SK-N-SH treated with all-trans-retinoic acid at 6 μM for 48 hours (cell line): ENCODE data around the gene PAFAH1B2.

Experiments used
- ATAC-seq: fragments of 200-7000 bp; cut with Tn5 transposase; 3 replicates; pipeline ENCODE4 v1.9.1; 2020; ENCODE audit warnings: mild to moderate bottlenecking, moderate library complexity
- ARNTL ChIP-seq: fragments of 450-650 bp; formaldehyde crosslinking; IDR thresholded peaks from 2 replicates; pipeline ENCODE4 v1.5.0; 2020; ENCODE audit warnings: low read depth, mild to moderate bottlenecking, moderate library complexity, borderline replicate concordance
- BACH2 ChIP-seq: fragments of 250-450 bp; sonication (Bioruptor Pico); IDR thresholded peaks from 2 replicates; pipeline ENCODE4 v1.9.0; 2021; ENCODE audit warnings: mild to moderate bottlenecking, borderline replicate concordance
- ESRRG ChIP-seq: fragments of 250-450 bp; sonication (Bioruptor Pico); IDR thresholded peaks from 2 replicates; pipeline ENCODE4 v1.6.1; 2021; ENCODE audit warnings: mild to moderate bottlenecking
- GLIS3 ChIP-seq: fragments of 250-450 bp; sonication (Bioruptor Pico); IDR thresholded peaks from 2 replicates; pipeline ENCODE4 v1.5.0; 2020; ENCODE audit warnings: mild to moderate bottlenecking, moderate library complexity
- ISL1 ChIP-seq: fragments of 250-450 bp; sonication (Bioruptor Pico); IDR thresholded peaks from 2 replicates; pipeline ENCODE4 v2.1.2; 2022; ENCODE audit warnings: mild to moderate bottlenecking, moderate library complexity
- OSR1 ChIP-seq: fragments of 250-450 bp; sonication (Bioruptor Pico); IDR thresholded peaks from 2 replicates; pipeline ENCODE4 v1.8.0; 2022; ENCODE audit warnings: moderate library complexity, mild to moderate bottlenecking, inconsistent platforms
- PPARA ChIP-seq: fragments of 250-450 bp; sonication (Bioruptor Pico); IDR thresholded peaks from 2 replicates; pipeline ENCODE4 v1.5.0; 2020; ENCODE audit warnings: mild to moderate bottlenecking, borderline replicate concordance
- RARB ChIP-seq: fragments of 250-450 bp; sonication (Bioruptor Pico); IDR thresholded peaks from 2 replicates; pipeline ENCODE4 v1.8.0; 2021; ENCODE audit warnings: mild to moderate bottlenecking, moderate library complexity
- SNAI2 ChIP-seq: fragments of 250-450 bp; sonication (Bioruptor Pico); IDR thresholded peaks from 2 replicates; pipeline ENCODE4 v1.5.0; 2020; ENCODE audit warnings: mild to moderate bottlenecking, moderate library complexity
- TCF4 ChIP-seq: fragments of 250-450 bp; sonication (Bioruptor Pico); IDR thresholded peaks from 2 replicates; pipeline ENCODE4 v1.8.0; 2021; ENCODE audit warnings: mild to moderate bottlenecking, moderate library complexity, borderline replicate concordance
- TOX ChIP-seq: fragments of 250-450 bp; sonication (Bioruptor Pico); IDR thresholded peaks from 2 replicates; pipeline ENCODE4 v1.8.0; 2021; ENCODE audit warnings: mild to moderate bottlenecking, moderate library complexity, borderline replicate concordance
- ZC3H10 ChIP-seq: fragments of 250-450 bp; sonication (Bioruptor Pico); IDR thresholded peaks from 2 replicates; pipeline ENCODE4 v1.5.1; 2021; ENCODE audit warnings: mild to moderate bottlenecking, moderate library complexity
- ZFP3 ChIP-seq: fragments of 250-450 bp; sonication (Bioruptor Pico); IDR thresholded peaks from 2 replicates; pipeline ENCODE4 v1.5.0; 2020; ENCODE audit warnings: mild to moderate bottlenecking, moderate library complexity
- ZFP30 ChIP-seq: fragments of 450-650 bp; formaldehyde crosslinking; IDR thresholded peaks from 2 replicates; pipeline ENCODE4 v1.5.0; 2022; ENCODE audit warnings: mild to moderate bottlenecking, moderate library complexity
- ZNF565 ChIP-seq: fragments of 450-650 bp; formaldehyde crosslinking; conservative IDR thresholded peaks from 2 replicates; pipeline ENCODE4 v1.5.0; 2020; ENCODE audit warnings: low read depth, mild to moderate bottlenecking, moderate library complexity
- ZNF70 ChIP-seq: fragments of 450-650 bp; formaldehyde crosslinking; IDR thresholded peaks from 2 replicates; pipeline ENCODE4 v1.5.0; 2020; ENCODE audit warnings: mild to moderate bottlenecking, moderate library complexity
- ZNF8 ChIP-seq: fragments of 450-650 bp; formaldehyde crosslinking; IDR thresholded peaks from 2 replicates; pipeline ENCODE4 v1.5.0; 2020; ENCODE audit warnings: mild to moderate bottlenecking, moderate library complexity
- TF ChIP-seq, protein P1 (sequence below): fragments of 250-450 bp; sonication (Bioruptor Pico); IDR thresholded peaks from 2 replicates; pipeline ENCODE4 v1.5.1; 2021; ENCODE audit warnings: mild to moderate bottlenecking, moderate library complexity
- TF ChIP-seq, protein P2 (sequence below): fragments of 250-450 bp; sonication (Bioruptor Pico); IDR thresholded peaks from 2 replicates; pipeline ENCODE4 v1.5.0; 2020; ENCODE audit warnings: mild to moderate bottlenecking, moderate library complexity
- TF ChIP-seq, protein P3 (sequence below): fragments of 250-450 bp; sonication (Bioruptor Pico); IDR thresholded peaks from 2 replicates; pipeline ENCODE4 v1.8.0; 2021; ENCODE audit warnings: low read depth, mild to moderate bottlenecking, moderate library complexity, borderline replicate concordance
- TF ChIP-seq, protein P4 (sequence below): fragments of 250-450 bp; sonication (Bioruptor Pico); IDR thresholded peaks from 2 replicates; pipeline ENCODE4 v1.8.0; 2020; ENCODE audit warnings: mild to moderate bottlenecking, moderate library complexity, borderline replicate concordance
- TF ChIP-seq, protein P5 (sequence below): fragments of 250-450 bp; sonication (Bioruptor Pico); IDR thresholded peaks from 2 replicates; pipeline ENCODE4 v1.5.1; 2020; ENCODE audit warnings: low read depth, mild to moderate bottlenecking, moderate library complexity

Gene PAFAH1B2

DNA sequence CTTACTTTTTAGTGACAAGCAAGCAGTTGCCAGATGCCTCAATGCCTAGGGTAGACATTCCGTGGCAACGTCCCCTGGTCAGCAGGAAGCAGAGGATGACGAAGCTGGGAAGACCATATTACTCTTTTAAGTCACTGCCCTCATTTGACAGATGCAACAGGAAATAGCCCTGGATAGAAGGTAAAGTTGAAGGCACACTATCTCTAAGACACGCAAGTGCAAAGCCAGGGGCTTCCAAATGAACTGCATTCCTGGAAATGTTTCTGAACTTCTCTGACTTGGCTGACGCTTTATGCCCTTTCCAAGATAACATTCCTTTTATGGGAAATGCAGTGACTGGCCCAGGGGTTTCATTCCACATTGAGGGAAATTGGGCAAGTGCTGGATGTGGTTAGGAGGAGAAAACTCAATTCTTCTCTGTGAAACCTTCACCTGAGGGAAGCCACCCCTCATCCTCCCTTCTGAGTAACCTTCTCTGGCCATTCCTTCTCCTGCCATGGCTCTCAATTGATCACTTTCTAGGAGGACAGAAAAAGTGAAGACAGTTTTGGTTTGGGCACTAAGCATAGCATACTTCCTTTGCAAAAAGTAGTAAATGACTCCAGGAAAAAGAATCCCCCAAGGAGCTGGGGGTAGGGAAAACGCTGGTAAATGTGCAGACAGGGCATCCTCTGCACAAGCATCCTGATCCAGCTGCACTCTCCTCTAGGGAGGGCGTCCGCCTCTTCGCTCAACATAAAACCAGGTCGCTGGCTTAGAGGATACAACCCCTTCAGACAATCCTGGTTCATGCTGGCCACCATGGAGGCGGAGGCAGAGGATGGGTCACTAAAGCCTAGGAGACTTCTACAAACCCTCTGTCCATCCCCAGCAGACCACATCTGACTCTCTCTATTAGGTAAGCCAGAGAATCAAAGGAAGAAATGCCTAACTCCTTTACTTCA is 73.3 kb downstream of the PAFAH1B2 start:
- ATAC-seq = peak; percentile 10
- TF ChIP-seq, protein P1, sequence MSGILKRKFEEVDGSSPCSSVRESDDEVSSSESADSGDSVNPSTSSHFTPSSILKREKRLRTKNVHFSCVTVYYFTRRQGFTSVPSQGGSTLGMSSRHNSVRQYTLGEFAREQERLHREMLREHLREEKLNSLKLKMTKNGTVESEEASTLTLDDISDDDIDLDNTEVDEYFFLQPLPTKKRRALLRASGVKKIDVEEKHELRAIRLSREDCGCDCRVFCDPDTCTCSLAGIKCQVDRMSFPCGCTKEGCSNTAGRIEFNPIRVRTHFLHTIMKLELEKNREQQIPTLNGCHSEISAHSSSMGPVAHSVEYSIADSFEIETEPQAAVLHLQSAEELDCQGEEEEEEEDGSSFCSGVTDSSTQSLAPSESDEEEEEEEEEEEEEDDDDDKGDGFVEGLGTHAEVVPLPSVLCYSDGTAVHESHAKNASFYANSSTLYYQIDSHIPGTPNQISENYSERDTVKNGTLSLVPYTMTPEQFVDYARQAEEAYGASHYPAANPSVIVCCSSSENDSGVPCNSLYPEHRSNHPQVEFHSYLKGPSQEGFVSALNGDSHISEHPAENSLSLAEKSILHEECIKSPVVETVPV = no peak
- TF ChIP-seq RARB (CRISPR knock-in tag) (no peak), ISL1 (no peak), ZFP3 (no peak), GLIS3 (CRISPR knock-in tag) (no peak), ZNF565 (CRISPR knock-in tag) (no peak), ZFP30 (CRISPR knock-in tag) (no peak), ESRRG (CRISPR knock-in tag) (no peak), BACH2 (CRISPR knock-in tag) (no peak), ARNTL (CRISPR knock-in tag) (no peak), PPARA (CRISPR knock-in tag) (no peak), ZNF8 (CRISPR knock-in tag) (no peak), ZNF70 (CRISPR knock-in tag) (no peak), ZC3H10 (no peak), TCF4 (CRISPR knock-in tag) (no peak), TOX (no peak)
- TF ChIP-seq, protein P2, sequence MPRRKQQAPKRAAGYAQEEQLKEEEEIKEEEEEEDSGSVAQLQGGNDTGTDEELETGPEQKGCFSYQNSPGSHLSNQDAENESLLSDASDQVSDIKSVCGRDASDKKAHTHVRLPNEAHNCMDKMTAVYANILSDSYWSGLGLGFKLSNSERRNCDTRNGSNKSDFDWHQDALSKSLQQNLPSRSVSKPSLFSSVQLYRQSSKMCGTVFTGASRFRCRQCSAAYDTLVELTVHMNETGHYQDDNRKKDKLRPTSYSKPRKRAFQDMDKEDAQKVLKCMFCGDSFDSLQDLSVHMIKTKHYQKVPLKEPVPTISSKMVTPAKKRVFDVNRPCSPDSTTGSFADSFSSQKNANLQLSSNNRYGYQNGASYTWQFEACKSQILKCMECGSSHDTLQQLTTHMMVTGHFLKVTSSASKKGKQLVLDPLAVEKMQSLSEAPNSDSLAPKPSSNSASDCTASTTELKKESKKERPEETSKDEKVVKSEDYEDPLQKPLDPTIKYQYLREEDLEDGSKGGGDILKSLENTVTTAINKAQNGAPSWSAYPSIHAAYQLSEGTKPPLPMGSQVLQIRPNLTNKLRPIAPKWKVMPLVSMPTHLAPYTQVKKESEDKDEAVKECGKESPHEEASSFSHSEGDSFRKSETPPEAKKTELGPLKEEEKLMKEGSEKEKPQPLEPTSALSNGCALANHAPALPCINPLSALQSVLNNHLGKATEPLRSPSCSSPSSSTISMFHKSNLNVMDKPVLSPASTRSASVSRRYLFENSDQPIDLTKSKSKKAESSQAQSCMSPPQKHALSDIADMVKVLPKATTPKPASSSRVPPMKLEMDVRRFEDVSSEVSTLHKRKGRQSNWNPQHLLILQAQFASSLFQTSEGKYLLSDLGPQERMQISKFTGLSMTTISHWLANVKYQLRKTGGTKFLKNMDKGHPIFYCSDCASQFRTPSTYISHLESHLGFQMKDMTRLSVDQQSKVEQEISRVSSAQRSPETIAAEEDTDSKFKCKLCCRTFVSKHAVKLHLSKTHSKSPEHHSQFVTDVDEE (CRISPR knock-in tag) = no peak
- TF ChIP-seq, protein P3, sequence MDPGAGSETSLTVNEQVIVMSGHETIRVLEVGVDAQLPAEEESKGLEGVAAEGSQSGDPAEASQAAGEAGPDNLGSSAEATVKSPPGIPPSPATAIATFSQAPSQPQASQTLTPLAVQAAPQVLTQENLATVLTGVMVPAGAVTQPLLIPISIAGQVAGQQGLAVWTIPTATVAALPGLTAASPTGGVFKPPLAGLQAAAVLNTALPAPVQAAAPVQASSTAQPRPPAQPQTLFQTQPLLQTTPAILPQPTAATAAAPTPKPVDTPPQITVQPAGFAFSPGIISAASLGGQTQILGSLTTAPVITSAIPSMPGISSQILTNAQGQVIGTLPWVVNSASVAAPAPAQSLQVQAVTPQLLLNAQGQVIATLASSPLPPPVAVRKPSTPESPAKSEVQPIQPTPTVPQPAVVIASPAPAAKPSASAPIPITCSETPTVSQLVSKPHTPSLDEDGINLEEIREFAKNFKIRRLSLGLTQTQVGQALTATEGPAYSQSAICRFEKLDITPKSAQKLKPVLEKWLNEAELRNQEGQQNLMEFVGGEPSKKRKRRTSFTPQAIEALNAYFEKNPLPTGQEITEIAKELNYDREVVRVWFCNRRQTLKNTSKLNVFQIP (CRISPR knock-in tag) = no peak
- TF ChIP-seq, protein P4, sequence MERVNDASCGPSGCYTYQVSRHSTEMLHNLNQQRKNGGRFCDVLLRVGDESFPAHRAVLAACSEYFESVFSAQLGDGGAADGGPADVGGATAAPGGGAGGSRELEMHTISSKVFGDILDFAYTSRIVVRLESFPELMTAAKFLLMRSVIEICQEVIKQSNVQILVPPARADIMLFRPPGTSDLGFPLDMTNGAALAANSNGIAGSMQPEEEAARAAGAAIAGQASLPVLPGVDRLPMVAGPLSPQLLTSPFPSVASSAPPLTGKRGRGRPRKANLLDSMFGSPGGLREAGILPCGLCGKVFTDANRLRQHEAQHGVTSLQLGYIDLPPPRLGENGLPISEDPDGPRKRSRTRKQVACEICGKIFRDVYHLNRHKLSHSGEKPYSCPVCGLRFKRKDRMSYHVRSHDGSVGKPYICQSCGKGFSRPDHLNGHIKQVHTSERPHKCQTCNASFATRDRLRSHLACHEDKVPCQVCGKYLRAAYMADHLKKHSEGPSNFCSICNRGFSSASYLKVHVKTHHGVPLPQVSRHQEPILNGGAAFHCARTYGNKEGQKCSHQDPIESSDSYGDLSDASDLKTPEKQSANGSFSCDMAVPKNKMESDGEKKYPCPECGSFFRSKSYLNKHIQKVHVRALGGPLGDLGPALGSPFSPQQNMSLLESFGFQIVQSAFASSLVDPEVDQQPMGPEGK (CRISPR knock-in tag) = no peak
- TF ChIP-seq, protein P5, sequence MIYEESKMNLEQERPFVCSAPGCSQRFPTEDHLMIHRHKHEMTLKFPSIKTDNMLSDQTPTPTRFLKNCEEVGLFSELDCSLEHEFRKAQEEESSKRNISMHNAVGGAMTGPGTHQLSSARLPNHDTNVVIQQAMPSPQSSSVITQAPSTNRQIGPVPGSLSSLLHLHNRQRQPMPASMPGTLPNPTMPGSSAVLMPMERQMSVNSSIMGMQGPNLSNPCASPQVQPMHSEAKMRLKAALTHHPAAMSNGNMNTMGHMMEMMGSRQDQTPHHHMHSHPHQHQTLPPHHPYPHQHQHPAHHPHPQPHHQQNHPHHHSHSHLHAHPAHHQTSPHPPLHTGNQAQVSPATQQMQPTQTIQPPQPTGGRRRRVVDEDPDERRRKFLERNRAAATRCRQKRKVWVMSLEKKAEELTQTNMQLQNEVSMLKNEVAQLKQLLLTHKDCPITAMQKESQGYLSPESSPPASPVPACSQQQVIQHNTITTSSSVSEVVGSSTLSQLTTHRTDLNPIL (CRISPR knock-in tag) = no peak

DNA sequence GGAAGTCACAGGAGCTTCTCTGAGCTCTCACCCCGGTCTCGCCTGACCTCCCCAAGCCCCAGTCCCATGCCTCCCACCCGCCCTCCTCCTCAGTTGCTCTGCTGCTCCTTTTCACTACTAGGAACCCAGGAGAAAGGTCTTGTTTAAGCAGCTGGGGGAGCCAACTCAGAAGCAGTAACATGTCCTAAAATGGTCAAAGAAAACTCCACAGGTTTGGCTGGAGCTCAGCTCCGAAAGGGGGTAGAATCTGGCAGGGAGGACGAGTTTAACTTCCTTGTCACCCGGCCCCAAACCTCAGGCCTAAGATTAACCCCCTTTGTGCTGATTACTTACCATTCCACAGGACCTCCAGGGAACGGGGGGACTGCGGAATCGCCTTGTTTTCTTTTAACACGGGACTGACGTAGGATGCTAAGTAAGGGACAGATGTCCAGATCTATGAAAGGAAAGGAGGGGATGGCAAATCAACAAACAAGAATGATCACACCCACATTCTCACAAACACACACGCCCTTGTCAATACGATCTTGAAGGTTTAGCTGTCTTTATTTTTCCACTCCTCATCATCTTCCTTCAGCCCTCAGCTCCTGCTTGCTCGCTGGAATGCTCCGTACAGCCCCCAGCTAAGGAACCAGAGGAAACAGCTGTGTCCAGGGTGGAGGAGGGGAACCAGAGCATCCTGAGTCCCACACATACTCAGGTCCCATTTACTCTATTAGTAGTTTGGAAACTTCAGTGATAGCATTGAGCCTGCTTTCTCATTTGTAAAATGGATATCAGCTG is 74.2 kb downstream of the PAFAH1B2 start:
- ATAC-seq = no peak
- TF ChIP-seq, protein P5 (CRISPR knock-in tag) = no peak
- TF ChIP-seq TOX (no peak), SNAI2 (CRISPR knock-in tag) (no peak), OSR1 (CRISPR knock-in tag) (no peak), ESRRG (CRISPR knock-in tag) (no peak), ZNF70 (CRISPR knock-in tag) (no peak), ZC3H10 (no peak), ZFP30 (CRISPR knock-in tag) (no peak), GLIS3 (CRISPR knock-in tag) (no peak), PPARA (CRISPR knock-in tag) (no peak), ZFP3 (no peak), RARB (CRISPR knock-in tag) (no peak)
- TF ChIP-seq, protein P3 (CRISPR knock-in tag) = no peak
- TF ChIP-seq, protein P4 (CRISPR knock-in tag) = no peak
